Ascending aorta (tissue), 2 donors: Measurements from ENCODE around the gene DYRK4. TPM values are rescaled to one million over a fixed set of nuclear protein-coding genes. Genes with fewer than 3 reads are reported as not detected.
"Not testable (repeated sequence)": the region's sequence is repeated elsewhere in the genome, so short reads cannot be mapped to it uniquely, and the experiment has no call there.

ENCODE experiments used
- DNase-seq, 2 donors: peaks; one replicate each; pipeline ENCODE4 v3.0.0-alpha.2; 2019; ENCODE audit warnings: low spot score in 2 of 2
- H3K27ac ChIP-seq, 2 donors: fragments of 200-600 bp; sonication (generic); one replicate each; pipeline ENCODE4 v1.5.1; 2016 to 2017; ENCODE audit warnings: mild to moderate bottlenecking in 1 of 2
- H3K27me3 ChIP-seq: fragments of 200-600 bp; sonication (generic); one replicate; pipeline ENCODE4 v1.5.1; 2017
- H3K36me3 ChIP-seq, 2 donors: fragments of 200-600 bp; sonication (generic); one replicate each; pipeline ENCODE4 v1.5.1; 2016
- H3K4me1 ChIP-seq, 2 donors: fragments of 200-600 bp; sonication (generic); one replicate each; pipeline ENCODE4 v1.5.1; 2016 to 2017; ENCODE audit warnings: mild to moderate bottlenecking in 1 of 2
- H3K4me3 ChIP-seq, 2 donors: fragments of 200-600 bp; sonication (generic); one replicate each; pipeline ENCODE4 v1.5.1; 2016 to 2017; ENCODE audit warnings: mild to moderate bottlenecking in 1 of 2
- H3K9me3 ChIP-seq, 2 donors: fragments of 200-600 bp; sonication (generic); one replicate each; pipeline ENCODE4 v1.5.1; 2016
- intact Hi-C: fragments of 100-400 bp; cut with DNase I; formaldehyde crosslinking; loops from one replicate; pipeline ENCODE4 v1.15.1; 2023
- total RNA-seq: library from RNA; depleted of rRNA; stranded (reverse); fragments of >200 nt; gene quantifications from one replicate; pipeline ENCODE4 v1.1.0, GENCODE V29; 2016
- TF ChIP-seq, protein P1 (sequence below), 3 experiments: fragments of 200-600 bp in 2 of 3; fragments of 450-650 bp in 1 of 3; sonication (generic) in 2 of 3; IDR thresholded peaks; one replicate each; pipeline ENCODE4 v1.5.1; 2016 to 2019; ENCODE audit warnings: antibody characterized with exemption in 3 of 3, mild to moderate bottlenecking in 1 of 3, moderate library complexity in 1 of 3

The DYRK4 gene, protein sequence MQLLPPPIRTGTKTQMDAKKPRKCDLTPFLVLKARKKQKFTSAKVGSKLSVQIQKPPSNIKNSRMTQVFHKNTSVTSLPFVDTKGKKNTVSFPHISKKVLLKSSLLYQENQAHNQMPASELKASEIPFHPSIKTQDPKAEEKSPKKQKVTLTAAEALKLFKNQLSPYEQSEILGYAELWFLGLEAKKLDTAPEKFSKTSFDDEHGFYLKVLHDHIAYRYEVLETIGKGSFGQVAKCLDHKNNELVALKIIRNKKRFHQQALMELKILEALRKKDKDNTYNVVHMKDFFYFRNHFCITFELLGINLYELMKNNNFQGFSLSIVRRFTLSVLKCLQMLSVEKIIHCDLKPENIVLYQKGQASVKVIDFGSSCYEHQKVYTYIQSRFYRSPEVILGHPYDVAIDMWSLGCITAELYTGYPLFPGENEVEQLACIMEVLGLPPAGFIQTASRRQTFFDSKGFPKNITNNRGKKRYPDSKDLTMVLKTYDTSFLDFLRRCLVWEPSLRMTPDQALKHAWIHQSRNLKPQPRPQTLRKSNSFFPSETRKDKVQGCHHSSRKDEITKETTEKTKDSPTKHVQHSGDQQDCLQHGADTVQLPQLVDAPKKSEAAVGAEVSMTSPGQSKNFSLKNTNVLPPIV
- total RNA-seq = 60.7 TPM

- Histone ChIP-seq H3K27me3 (no peaks in the 10 kb centered on the region), H3K4me3 (peak within 1 kb of the TSS; percentile 1 to 60), H3K9me3 (no peaks in the 10 kb centered on the region), H3K36me3 (no peaks in the 10 kb centered on the region), H3K4me1 (peaks cover 0 to 7% of the 10 kb centered on the region in 2 donors), H3K27ac (no peak within 1 kb of the TSS)
- TF ChIP-seq, protein P1, sequence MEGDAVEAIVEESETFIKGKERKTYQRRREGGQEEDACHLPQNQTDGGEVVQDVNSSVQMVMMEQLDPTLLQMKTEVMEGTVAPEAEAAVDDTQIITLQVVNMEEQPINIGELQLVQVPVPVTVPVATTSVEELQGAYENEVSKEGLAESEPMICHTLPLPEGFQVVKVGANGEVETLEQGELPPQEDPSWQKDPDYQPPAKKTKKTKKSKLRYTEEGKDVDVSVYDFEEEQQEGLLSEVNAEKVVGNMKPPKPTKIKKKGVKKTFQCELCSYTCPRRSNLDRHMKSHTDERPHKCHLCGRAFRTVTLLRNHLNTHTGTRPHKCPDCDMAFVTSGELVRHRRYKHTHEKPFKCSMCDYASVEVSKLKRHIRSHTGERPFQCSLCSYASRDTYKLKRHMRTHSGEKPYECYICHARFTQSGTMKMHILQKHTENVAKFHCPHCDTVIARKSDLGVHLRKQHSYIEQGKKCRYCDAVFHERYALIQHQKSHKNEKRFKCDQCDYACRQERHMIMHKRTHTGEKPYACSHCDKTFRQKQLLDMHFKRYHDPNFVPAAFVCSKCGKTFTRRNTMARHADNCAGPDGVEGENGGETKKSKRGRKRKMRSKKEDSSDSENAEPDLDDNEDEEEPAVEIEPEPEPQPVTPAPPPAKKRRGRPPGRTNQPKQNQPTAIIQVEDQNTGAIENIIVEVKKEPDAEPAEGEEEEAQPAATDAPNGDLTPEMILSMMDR (IDR thresholded peaks at IDR 0.05) = no peak
- peak; percentile 23 to 75 for DNase-seq
- intact Hi-C loops = no loop called here
Observed at GRCh38 chr12:4562034-4562657, at the start of gene DYRK4. Gene DYRK4 (plus strand): TSS chr12:4562208. CDS start chr12:4562246, 38 bp downstream.

- peaks cover 20 to 36% of the 10 kb centered on the region in 2 donors for H3K36me3 ChIP-seq
- H3K4me3 ChIP-seq = no peak overlapping the region
- no peak overlapping the region for H3K27ac ChIP-seq
- no peaks in the 10 kb centered on the region for H3K9me3 ChIP-seq
- intact Hi-C loops = no loop called here
- no peaks in the 10 kb centered on the region for H3K4me1 ChIP-seq
- no peaks in the 10 kb centered on the region for H3K27me3 ChIP-seq
- TF ChIP-seq, protein P1 (IDR thresholded peaks at IDR 0.05) = no peak
- DNase-seq = no peak
Observed at GRCh38 chr12:4518106-4518728, 43.8 kb upstream of the DYRK4 start.

DNA sequence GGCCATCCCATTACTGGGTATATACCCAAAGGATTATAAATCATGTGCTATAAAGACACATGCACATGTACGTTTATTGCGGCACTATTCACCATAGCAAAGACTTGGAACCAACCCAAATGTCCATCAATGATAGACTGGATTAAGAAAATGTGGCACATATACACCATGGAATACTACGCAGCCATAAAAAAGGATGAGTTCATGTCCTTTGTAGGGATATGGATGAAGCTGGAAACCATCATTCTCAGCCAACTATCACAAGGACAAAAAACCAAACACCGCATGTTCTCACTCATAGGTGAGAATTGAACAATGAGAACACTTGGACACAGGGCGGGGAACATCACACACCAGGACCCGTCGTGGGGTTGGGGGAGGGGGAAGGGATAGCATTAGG lies 38.6 kb upstream of the DYRK4 start:
- intact Hi-C loops, H3K27ac ChIP-seq, H3K4me1 ChIP-seq, H3K9me3 ChIP-seq, DNase-seq, H3K27me3 ChIP-seq, H3K4me3 ChIP-seq: not testable (repeated sequence)
- peaks cover 15 to 40% of the 10 kb centered on the region in 2 donors for H3K36me3 ChIP-seq

DNA sequence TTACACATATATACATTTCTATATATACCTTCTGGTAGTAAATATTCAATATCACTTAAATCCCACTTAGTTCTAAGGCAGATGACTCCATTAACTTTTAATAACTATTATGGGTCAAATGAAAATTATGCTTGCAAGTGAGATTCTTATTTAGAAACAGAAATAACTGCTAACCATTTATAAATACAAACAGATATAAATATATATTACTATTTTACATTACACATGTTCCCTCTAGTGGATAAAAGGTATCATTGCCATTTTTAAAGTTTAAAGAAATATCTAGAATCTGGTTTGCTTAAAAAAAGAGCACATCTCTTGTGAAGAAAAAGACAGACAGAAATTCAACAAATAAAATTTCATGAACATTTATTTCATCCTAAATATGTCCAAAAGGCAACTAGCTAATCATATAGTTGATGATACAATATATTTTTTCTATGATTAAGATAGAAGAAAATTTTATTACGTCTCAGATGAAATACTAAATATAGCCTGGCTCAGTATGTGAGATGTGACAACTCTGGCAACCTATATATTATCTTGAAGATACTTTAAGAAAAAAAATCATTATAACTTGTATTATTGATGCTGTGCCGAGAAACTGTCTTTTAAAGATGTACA lies 35.0 kb upstream of the DYRK4 start:
- intact Hi-C loops = loop anchor here (2.0 kb wide), 1 partner anchor 218 kb away; no protein-coding TSS in a partner anchor

GRCh38 chr12:4530160-4530559 lies 31.8 kb upstream of the DYRK4 start:
- no peaks in the 10 kb centered on the region for H3K9me3 ChIP-seq
- no peak overlapping the region for H3K4me3 ChIP-seq
- H3K27me3 ChIP-seq = no peaks in the 10 kb centered on the region
- H3K4me1 ChIP-seq = no peaks in the 10 kb centered on the region
- no peak for DNase-seq
- TF ChIP-seq, protein P1 (IDR thresholded peaks at IDR 0.05) = no peak
- intact Hi-C loops = loop anchor here (10.0 kb wide), 1 partner anchor 465 kb away; no protein-coding TSS in a partner anchor
- no peak overlapping the region for H3K27ac ChIP-seq
- H3K36me3 ChIP-seq = peaks cover 19 to 38% of the 10 kb centered on the region in 2 donors

More for the DNA sequence above, 35.0 kb upstream of the DYRK4 start:
- Histone ChIP-seq H3K27me3 (no peaks in the 10 kb centered on the region), H3K9me3 (no peaks in the 10 kb centered on the region), H3K4me1 (no peaks in the 10 kb centered on the region), H3K27ac (no peak overlapping the region), H3K36me3 (peaks cover 19 to 35% of the 10 kb centered on the region in 2 donors), H3K4me3 (no peak overlapping the region)
- no peak for DNase-seq
- TF ChIP-seq, protein P1 (IDR thresholded peaks at IDR 0.05) = peak; percentile 28 to 51 (median 48)
